C4-2B (cell line): ENCODE measurements around the gene NANOS3.

Experiments used
- H3K27ac ChIP-seq: fragments of 450-650 bp; 2 replicates; pipeline ENCODE4 v1.5.1; 2017
- CTCF ChIP-seq: fragments of 450-650 bp; conservative IDR thresholded peaks from 2 replicates; pipeline ENCODE4 v1.5.1; 2017; ENCODE audit warnings: mild to moderate bottlenecking
- ZFX ChIP-seq: fragments of 450-650 bp; IDR thresholded peaks from 2 replicates; pipeline ENCODE4 v1.6.1; 2017

The NANOS3 gene

DNA sequence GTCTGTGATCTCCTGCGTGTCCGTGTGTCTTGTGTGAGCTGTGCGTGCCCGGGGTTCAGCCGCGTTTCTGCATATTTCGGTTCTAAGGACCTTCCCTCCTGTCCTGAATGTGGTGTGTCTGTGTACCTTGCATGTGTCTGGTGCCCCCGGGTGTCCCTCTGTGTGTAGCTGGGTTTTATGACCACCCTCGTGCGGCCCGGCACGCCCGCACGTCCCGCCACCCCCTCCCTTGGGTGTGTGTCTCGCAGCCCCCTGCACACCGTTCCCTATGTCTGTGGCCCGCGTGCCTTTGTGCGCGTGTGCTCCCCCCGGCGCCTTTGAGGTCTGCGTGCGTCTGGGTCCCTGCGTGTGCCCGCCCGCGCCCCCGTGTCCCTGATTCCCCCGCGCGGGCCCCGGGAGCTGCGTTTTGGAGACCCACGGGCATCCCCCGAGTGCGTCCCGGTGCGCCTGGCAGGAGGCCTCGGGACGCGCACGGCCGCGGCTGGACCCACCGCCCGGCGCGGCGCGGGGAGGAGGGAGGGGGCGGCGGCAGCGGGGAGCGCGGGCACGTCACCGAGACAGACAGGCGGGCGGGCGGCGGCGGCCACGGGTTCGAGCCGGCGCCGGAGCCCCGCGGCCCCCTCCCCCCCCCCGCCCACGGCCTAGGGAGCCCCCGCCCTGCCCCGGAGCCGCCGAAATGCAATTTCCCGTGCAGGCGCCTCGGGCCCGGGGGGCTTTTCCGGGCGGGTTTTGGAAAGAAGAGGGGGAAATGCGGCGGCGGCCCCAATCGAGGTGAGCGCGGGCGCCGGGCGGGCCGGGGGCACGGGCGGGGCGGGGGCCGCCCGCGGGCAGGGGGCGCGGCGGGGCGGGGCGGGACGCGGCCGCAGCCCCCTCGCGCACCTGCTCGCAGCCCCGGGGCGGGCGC, 12.0 kb upstream of the NANOS3 start:
- TF ChIP-seq CTCF (no peak), ZFX (no peak)
- H3K27ac ChIP-seq: no peak overlapping the region

GRCh38 chr19:13865571-13866462, 11.1 kb upstream of the NANOS3 start:
- H3K27ac ChIP-seq: no peak overlapping the region
- TF ChIP-seq ZFX (no peak), CTCF (no peak)

DNA sequence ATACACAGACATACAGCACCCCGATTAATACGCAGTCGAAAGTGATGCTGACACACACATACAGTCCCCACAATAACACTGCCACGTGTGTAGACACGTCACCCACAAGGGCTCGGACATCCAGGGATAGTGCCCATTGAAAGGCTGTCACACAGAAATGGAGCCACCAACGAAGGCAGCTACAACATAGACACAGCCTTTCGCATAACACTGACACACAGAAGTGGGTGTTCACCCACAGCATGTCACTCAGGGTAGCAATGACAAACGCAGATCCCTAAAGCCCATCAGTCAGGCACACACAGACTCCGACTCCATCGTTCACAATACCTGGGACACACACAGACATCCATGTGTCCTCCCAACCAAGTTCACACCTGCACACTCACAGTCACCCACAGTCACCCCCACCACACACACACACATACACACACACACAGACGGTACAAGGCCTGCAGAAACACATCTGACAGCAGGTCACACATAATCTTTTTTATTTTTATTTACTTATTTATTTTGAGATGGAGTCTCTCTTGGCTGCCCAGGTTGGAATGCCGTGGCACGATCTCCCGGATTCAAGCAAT, 10.4 kb upstream of the NANOS3 start:
- TF ChIP-seq ZFX: no peak
- no peak for TF ChIP-seq CTCF
- no peak overlapping the region for H3K27ac ChIP-seq

- no peak overlapping the region for H3K27ac ChIP-seq
- TF ChIP-seq ZFX (no peak), CTCF (no peak)
These were observed 8.3 kb upstream of the NANOS3 start for GRCh38 chr19:13868663-13869062.

- TF ChIP-seq ZFX: no peak
- TF ChIP-seq CTCF: no peak
These were observed 7.7 kb upstream of the NANOS3 start for GRCh38 chr19:13869281-13869680.

GRCh38 chr19:13870873-13871272, 6.1 kb upstream of the NANOS3 start:
- H3K27ac ChIP-seq: no peak overlapping the region
- no peak for TF ChIP-seq CTCF
- TF ChIP-seq ZFX: no peak

More at GRCh38 chr19:13869281-13869680, 7.7 kb upstream of the NANOS3 start:
- H3K27ac ChIP-seq: no peak overlapping the region

DNA sequence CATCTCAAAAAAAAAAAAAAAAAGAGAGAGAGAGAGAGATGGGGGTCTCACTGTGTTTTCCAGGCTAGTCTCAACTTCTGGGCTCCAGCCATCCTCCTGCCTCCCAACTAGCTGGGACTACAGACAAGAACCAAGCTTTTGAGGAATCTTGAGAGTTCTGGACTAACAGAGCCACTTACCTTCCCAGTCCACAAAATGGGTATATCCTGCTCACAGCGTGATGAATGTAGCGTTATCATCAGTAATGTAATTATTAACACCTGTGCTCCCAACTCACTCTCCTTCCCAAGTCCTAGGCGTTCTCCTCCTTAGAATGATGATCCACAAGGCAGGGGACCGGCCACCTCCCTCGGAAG, 4.6 kb upstream of the NANOS3 start:
- H3K27ac ChIP-seq: no peak overlapping the region
- TF ChIP-seq ZFX: no peak
- no peak for TF ChIP-seq CTCF
